ENCODE data around the gene PUS10.

GRCh38 chr2:60964651-60965498 is 53.2 kb downstream of the PUS10 start:
- TF ChIP-seq CTCF (IDR thresholded peaks at IDR 0.05), result no peak
- no peak for TF ChIP-seq POLR2A (IDR thresholded peaks at IDR 0.05)

Measured in adrenal gland (tissue), 5 donors.